Measurements from ENCODE around the gene GTF3C4.

- TF ChIP-seq CTCF (conservative IDR thresholded peaks at IDR 0.05; ENCODE audit: low read depth, low read length) (no peak), EZH2 (IDR thresholded peaks at IDR 0.05; ENCODE audit: borderline replicate concordance, low read depth, low read length, poor library complexity, severe bottlenecking) (no peak)
Observed at GRCh38 chr9:132723809-132724208, 53.5 kb downstream of the GTF3C4 start.

All from A673 (cell line).